ENCODE data around the gene ANLN. TPM values are rescaled to one million over a fixed set of nuclear protein-coding genes. Genes with fewer than 3 reads are reported as not detected.
"Not testable (repeated sequence)": the region's sequence is repeated elsewhere in the genome, so short reads cannot be mapped to it uniquely, and the experiment has no call there.

ANLN gene
- polyA plus RNA-seq, 4 donors = 25.5 to 38.0 (median 32.2) TPM

DNA sequence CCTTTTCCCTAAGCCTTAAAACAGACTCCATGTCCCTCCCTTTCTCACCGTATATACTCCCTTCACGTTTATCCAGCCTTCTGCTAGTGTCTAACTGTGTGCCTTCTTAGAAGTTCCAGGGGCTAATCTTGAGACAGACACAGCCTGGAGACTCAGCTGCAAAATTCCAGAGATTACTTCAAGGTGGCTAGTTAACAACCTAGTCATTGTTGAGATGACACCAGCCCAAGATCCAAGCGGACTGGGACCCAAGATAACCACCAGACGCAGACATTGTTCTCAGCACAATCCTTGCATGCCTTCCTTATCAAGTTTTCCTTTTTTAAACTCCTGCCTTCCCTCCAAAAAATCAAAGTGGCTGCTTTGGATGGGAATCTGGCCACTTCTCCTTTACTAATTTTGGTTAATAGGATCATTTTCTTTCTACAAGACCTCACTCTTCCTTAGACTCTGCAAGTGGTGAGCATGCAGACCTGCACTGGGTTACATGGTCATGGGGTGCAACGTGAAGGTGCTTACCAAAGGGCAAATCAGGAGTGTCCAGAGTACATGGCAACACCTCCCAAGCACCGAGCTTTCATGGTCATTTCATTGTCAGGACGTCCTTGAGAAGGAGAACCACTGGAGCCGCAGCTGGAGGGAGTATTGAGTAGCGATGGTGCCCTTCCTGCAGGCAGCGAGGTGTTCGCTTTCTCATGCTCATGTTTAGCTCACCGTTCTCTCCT lies 69.7 kb downstream of the ANLN start:
- no peak for DNase-seq (ENCODE audit: low read depth in 4 of 4, low spot score in 3 of 4)

DNA sequence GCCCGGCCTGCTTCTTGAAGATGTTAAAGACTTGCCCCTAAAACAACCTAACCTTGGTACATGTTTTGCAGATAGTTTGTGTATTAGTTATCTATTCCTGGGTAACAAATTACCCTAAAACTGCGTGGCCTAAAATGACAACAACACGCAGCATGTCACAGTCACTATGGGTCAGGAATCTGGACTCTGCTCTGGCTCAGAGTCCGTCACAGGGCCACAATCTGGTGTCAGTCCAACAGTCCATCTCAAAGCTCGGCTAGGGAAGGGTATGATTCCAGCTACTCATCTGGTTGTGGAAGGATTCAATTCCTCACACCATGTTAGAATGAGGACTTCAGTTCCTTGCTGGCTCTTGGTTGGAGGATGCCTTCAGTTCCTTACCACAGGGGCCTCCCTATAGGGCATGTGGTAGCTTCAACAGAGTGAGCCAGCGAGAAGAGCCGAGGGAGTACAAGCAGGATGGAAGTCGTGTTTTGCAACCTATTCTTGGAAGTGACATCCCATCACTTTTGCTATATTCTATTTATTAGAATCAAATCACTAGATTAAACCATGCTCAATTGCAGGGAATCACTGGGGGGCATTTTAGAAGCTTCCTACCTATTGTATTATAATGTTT lies 71.3 kb downstream of the ANLN start:
- no peak for DNase-seq (ENCODE audit: low read depth in 4 of 4, low spot score in 3 of 4)

DNA sequence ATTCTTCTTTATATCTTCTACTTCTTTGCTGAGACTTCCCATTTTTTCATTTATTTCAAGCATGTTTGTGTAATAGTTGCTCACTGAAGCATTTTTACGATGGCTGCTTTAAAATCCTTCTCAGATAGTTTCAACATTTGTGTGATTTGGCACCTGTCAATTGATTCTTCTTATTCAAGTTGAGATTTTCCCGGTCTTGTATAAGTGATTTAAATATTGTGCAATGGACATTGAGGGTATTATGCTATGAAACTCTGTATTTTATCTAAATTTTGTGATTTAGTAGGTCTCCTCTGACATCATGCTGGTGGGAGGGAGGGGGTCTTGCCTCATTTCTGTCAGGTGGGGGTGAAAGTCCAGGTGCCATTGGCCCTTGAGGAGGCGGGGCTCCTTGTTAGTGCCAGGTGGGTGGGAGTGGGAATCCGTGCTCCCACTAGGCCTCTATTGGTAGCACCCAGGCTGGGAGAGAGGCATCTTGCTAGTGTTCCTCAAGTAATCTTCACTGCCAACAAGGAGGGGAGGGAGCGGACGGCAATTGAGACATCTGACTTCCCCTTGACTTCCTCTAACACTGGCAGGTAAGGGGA lies 73.0 kb downstream of the ANLN start:
- DNase-seq (ENCODE audit: low read depth in 4 of 4, low spot score in 3 of 4) = no peak

GRCh38 chr7:36464271-36464670 lies 74.6 kb downstream of the ANLN start:
- no peak for DNase-seq (ENCODE audit: low read depth in 4 of 4, low spot score in 3 of 4)

DNA sequence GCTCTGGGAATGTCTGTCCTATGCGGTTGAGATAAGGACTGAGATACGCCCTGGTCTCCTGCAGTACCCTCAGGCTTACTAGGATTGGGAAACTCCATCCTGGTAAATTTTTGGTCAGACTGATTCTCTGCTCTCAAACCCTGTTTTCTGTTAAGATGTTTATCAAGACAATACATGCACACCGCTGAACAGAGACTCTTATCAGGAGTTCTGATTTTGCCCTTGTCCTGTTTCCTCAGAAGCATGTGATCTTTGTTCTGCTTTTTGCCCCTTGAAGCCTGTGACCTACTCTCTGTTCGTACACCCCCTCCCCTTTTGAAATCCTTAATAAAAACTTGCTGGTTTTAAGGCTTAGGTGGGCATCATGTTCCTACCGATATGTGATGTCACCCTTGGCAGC lies 76.3 kb downstream of the ANLN start:
- not testable (repeated sequence) for DNase-seq (ENCODE audit: low read depth in 4 of 4, low spot score in 3 of 4)

DNA sequence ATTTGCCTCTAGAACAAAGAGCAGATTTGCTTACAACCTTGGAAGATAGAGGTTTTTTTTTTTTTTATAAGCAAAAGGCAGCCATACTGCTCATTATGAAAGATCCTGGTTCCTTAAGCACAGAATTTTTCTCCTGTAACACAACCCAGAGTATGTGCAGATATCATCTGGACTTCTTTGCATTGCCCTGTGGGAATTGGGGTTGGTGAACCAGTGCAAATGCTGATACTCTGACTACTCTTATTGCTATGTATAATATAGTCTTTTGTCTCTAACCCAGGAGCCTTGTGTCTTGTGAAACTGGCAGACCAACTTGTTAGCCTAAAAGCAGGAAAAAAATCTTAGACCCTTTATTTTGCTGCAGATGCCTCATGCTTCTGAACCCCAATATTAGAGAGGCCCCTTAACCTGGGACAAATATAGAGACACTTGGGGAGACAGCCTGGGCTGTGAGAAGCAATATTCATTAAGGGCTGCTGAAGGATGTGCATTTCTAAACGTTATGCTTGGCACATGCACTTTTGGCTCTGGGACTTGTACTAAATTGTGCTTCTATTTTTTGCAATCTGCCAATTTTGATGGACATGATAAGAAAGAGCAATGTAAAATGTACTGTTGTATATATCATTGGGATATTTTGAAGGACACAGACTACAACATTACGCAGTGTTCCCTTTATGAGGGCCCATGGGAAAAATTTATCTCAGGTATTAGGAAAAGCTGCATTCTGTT lies 78.9 kb downstream of the ANLN start:
- no peak for DNase-seq (ENCODE audit: low read depth in 4 of 4, low spot score in 3 of 4)

- DNase-seq (ENCODE audit: low read depth in 4 of 4, low spot score in 3 of 4) = no peak
Observed at GRCh38 chr7:36469236-36469635, 79.6 kb downstream of the ANLN start.

GRCh38 chr7:36472141-36472729 lies 82.6 kb downstream of the ANLN start:
- no peak for DNase-seq (ENCODE audit: low read depth in 4 of 4, low spot score in 3 of 4)

DNA sequence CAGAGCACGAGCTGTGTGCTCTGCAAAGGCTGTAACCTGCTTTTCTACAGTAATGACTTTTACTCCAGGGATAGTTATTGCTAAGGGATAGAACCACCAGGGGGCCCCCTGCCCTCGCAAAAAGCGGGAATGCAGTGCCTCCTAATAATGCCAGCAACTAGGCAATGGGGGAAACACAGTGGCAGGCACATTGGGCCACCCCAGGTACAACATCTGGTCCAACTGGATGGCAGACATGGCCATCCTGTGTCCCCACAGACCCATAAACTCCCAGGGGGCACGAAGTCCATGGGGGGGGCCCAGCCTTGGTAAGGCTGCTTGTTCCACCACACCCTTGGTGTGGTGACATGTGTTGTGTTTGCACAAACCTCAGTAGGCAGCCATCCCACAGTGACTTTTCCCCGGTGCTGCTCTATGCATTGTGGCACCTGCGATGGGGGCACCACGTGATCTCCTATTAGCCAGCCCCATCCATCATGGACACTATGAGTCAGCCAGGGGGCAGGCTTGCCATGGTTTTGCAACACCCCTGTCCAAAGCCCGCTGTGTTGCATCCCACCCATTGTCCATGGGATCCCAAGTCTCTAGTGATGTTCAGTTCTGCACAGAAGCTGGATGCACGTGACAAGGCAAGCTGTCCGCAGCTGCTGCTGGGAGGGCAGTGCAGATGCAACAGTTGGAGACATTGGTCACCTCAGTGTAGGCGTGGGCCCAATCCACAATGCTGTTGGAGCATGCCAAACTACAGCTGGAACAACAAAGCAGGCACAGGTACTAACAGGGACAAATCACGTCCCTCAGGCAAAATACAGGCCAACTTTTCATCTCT lies 84.0 kb downstream of the ANLN start:
- no peak for DNase-seq (ENCODE audit: low read depth in 4 of 4, low spot score in 3 of 4)

DNA sequence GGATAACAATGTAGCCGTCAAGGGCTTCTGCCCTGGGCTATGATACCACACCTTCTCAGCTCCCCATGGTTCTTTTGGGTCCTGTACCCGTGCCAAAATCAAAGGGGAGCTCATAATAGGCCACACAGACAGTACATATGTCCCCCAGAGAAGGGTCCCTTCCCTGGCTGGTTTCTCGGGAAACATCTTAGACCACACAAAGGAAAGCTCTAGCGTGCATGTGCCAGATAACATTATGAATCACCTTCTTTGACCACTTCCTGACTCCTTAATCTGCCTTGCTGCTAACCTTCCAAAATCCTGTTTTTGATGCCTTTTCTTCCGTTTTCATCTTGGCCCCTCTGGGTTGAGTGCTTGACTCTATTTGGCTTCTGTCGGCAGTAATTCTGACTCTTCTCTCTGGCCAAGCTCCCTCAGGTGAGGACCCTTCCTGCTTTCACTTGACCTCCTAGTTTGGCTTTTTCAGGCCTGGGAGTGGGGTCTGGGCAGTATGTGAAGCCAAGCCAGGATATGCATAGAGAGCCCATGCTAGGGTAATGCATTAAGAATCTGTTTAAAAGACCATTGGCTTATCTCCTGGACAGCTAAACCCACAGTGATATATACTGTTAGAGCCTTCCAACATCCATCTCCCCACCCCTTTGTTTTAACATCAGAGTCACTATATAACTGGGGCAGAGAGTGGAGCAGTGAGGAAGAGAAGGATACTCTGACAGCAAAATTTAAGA lies 84.8 kb downstream of the ANLN start:
- no peak for DNase-seq (ENCODE audit: low read depth in 4 of 4, low spot score in 3 of 4)

DNA sequence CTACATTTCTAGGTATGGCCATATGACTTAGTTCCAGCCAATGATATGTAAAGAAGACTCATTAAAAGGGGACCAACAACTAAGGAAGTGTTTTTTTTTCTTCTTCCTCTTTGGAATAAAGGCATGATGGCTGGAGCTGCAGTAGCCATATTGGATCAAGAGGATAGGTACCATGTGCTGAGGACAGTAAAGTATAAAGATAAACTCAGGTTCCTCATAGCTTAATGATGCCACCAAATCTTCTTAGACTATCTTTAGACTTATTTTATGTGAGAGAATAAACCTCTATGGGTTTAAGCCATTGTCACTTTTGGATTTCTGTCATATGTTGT lies 85.3 kb downstream of the ANLN start:
- DNase-seq (ENCODE audit: low read depth in 4 of 4, low spot score in 3 of 4) = no peak

DNA sequence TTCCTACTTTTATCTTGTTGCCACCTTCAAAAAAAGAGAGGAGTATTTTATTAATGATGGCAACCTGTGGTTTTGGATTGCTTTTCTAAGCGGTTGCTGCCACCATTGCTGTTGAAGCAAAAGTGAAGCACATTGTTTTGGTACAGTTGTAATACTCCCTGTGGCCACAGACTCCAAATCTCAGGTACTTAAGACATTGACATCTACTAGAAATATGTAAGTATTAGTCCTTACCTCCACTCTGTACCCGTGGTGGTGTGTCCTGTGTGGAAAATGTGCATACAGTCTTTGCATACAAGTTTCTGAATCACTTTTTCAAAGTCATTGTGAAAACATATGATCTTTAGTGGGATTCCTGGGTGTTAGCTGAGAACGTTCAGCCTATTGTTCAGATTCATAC lies 85.7 kb downstream of the ANLN start:
- no peak for DNase-seq (ENCODE audit: low read depth in 4 of 4, low spot score in 3 of 4)

DNA sequence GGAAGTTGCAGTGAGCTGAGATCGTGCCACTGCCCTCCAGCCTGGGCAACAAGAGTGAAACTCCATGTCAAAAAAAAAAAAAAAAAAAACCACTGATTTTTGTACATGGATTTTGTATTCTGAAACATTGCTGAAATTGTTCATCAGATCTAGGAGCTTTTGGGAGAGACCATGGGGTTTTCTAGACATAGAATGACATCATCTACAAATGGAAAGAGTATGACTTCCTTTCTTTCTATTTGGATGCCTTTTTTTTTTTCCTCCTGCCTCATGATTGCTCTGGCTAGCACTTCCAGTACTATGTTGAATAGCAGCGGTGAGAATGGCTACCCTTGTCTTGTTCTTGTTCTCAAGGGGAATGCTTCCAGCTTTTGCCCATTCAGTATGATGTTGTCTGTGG lies 89.1 kb downstream of the ANLN start:
- no peak for DNase-seq (ENCODE audit: low read depth in 4 of 4, low spot score in 3 of 4)

- not testable (repeated sequence) for DNase-seq (ENCODE audit: low read depth in 4 of 4, low spot score in 3 of 4)
Observed at GRCh38 chr7:36483853-36484252, 94.2 kb downstream of the ANLN start.

DNA sequence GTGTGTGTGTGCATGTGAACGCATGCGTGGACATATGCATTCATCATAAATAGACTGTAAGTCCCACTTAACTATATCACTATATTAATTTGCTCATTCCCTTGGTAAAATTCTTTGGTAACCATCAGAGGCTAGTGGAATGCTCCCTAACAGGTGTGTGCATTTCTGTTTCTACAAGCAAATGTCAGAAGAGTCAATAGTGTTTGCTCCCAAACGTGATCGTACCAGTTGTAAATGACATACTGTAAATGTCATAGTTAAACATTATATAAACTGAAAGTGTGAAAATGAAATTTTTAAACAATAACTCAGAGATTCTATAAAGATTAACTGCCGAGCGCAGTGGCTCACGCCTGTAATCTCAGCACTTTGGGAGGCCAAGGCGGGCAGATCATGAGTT lies 94.6 kb downstream of the ANLN start:
- no peak for DNase-seq (ENCODE audit: low read depth in 4 of 4, low spot score in 3 of 4)

GRCh38 chr7:36486336-36486735 lies 96.7 kb downstream of the ANLN start:
- no peak for DNase-seq (ENCODE audit: low read depth in 4 of 4, low spot score in 3 of 4)

- DNase-seq (ENCODE audit: low read depth in 4 of 4, low spot score in 3 of 4) = peak in 3 of 4 donors; percentile 19 to 41 (median 37)
Observed at GRCh38 chr7:36487756-36488336, 98.2 kb downstream of the ANLN start.

DNA sequence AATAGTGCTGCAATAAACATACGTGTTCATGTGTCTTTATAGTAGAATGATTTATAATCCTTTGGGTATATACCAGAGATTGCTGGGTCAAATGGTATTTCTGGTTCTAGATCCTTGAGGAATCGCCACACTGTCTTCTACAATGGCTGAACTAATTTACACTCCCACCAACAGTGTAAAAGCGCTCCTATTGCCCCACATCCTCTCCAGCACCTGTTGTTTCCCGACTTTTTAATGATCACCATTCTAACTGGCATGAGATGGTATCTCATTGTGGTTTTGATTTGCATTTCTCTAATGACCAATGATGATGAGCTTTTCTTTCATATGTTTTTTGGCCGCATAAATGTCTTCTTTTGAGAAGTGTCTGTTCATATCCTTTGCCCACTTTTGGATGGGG lies 99.0 kb downstream of the ANLN start:
- not testable (repeated sequence) for DNase-seq (ENCODE audit: low read depth in 4 of 4, low spot score in 3 of 4)

GRCh38 chr7:36490419-36490830 lies 100.8 kb downstream of the ANLN start:
- DNase-seq (ENCODE audit: low read depth in 4 of 4, low spot score in 3 of 4) = no peak
